Esophagus squamous epithelium (tissue), 4 donors: ENCODE data around the gene RNF121.

ENCODE experiments used
- POLR2A ChIP-seq, 4 donors: fragments of 450-650 bp; IDR thresholded peaks; one replicate each; pipeline ENCODE4 v1.6.1; 2017; ENCODE audit warnings: antibody characterized with exemption in 4 of 4, mild to moderate bottlenecking in 4 of 4, moderate library complexity in 3 of 4
- TF ChIP-seq, protein P1 (sequence below), 6 experiments: fragments of 450-650 bp in 4 of 6; fragments of 200-600 bp in 2 of 6; sonication (generic) in 2 of 6; IDR thresholded peaks; one replicate each; pipeline ENCODE4 v1.5.1; 2016 to 2019; ENCODE audit warnings: antibody characterized with exemption in 6 of 6, mild to moderate bottlenecking in 4 of 6, moderate library complexity in 4 of 6

DNA sequence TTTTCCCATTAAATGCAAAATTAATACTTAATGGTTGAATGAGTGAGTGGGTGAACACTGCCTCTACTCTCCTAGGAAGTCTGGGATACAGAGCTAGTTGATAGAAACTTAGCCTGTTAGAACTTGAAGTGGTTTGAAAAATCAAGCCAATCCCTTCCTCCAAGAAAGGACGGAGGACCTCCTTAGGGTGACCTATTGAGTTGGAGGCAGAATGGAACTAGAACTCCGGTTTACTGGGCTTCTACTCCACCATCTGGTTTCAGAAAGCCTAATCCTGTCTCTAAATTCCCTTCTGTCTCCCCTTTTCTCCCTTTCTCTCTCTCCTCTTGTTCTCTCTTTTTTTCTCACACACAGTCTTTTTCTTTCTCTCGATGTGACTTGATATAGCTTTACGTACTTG, 50.2 kb downstream of the RNF121 start:
- TF ChIP-seq, protein P1, sequence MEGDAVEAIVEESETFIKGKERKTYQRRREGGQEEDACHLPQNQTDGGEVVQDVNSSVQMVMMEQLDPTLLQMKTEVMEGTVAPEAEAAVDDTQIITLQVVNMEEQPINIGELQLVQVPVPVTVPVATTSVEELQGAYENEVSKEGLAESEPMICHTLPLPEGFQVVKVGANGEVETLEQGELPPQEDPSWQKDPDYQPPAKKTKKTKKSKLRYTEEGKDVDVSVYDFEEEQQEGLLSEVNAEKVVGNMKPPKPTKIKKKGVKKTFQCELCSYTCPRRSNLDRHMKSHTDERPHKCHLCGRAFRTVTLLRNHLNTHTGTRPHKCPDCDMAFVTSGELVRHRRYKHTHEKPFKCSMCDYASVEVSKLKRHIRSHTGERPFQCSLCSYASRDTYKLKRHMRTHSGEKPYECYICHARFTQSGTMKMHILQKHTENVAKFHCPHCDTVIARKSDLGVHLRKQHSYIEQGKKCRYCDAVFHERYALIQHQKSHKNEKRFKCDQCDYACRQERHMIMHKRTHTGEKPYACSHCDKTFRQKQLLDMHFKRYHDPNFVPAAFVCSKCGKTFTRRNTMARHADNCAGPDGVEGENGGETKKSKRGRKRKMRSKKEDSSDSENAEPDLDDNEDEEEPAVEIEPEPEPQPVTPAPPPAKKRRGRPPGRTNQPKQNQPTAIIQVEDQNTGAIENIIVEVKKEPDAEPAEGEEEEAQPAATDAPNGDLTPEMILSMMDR (IDR thresholded peaks at IDR 0.05): no peak
- TF ChIP-seq POLR2A (IDR thresholded peaks at IDR 0.05): no peak
